HL-60/S4 treated with retinoic acid at 250 ng/mL for 4 days and 3 days (cell line): ENCODE measurements around the gene BATF.

Experiments
- in situ Hi-C: fragments of 300-500 bp; cut with MboI; formaldehyde crosslinking; loops from 2 replicates; pipeline ENCODE4 v1.7.0; 2022; ENCODE audit warnings: low sequenced_read_pairs

Gene BATF

GRCh38 chr14:75497701-75498100 is 24.6 kb upstream of the BATF start:
- in situ Hi-C loops, result loop anchor here (25.0 kb wide), 1 partner anchor 360 kb away; the partner anchor contains the start of gene NEK9

- in situ Hi-C loops, result loop anchor here (25.0 kb wide), 1 partner anchor 362 kb away; the partner anchor contains the start of gene NEK9
Measured at GRCh38 chr14:75499084-75499875, 23.0 kb upstream of the BATF start.

GRCh38 chr14:75501080-75501479 is 21.2 kb upstream of the BATF start:
- in situ Hi-C loops, result no loop called here

- in situ Hi-C loops, result no loop called here
Measured at GRCh38 chr14:75504411-75504810, 17.9 kb upstream of the BATF start.

- in situ Hi-C loops, result no loop called here
Measured at GRCh38 chr14:75506930-75507329, 15.3 kb upstream of the BATF start.

GRCh38 chr14:75510547-75510946 is 11.7 kb upstream of the BATF start:
- in situ Hi-C loops, result no loop called here

- in situ Hi-C loops, result no loop called here
Measured at GRCh38 chr14:75511201-75511600, 11.1 kb upstream of the BATF start.

GRCh38 chr14:75513911-75514672 is 8.2 kb upstream of the BATF start:
- in situ Hi-C loops, result no loop called here

GRCh38 chr14:75514673-75515628 is 7.3 kb upstream of the BATF start:
- in situ Hi-C loops, result no loop called here

- in situ Hi-C loops, result no loop called here
Measured at GRCh38 chr14:75515629-75515996, 6.7 kb upstream of the BATF start.

GRCh38 chr14:75518625-75519024 is 3.6 kb upstream of the BATF start:
- in situ Hi-C loops, result no loop called here

- in situ Hi-C loops, result no loop called here
Measured at GRCh38 chr14:75519394-75519793, 2.9 kb upstream of the BATF start.

- in situ Hi-C loops, result no loop called here
Measured at GRCh38 chr14:75519826-75520728, 2.2 kb upstream of the BATF start.

- in situ Hi-C loops, result no loop called here
Measured at GRCh38 chr14:75520852-75521251, 1.4 kb upstream of the BATF start.

- in situ Hi-C loops, result no loop called here
Measured at GRCh38 chr14:75521415-75522199, 662 bp upstream of the BATF start.

GRCh38 chr14:75522983-75523318 is 682 bp downstream of the BATF start:
- in situ Hi-C loops, result no loop called here

- in situ Hi-C loops, result no loop called here
Measured at GRCh38 chr14:75523771-75524171, 1.5 kb downstream of the BATF start.

GRCh38 chr14:75525969-75526368 is 3.7 kb downstream of the BATF start:
- in situ Hi-C loops, result no loop called here

GRCh38 chr14:75527449-75528163 is 5.3 kb downstream of the BATF start:
- in situ Hi-C loops, result no loop called here
